Skeletal muscle satellite cell (primary cell): ENCODE results near the gene WFS1.

Experiments
- H3K27me3 ChIP-seq: 2 replicates; pipeline ENCODE4 v1.7.0; 2013; ENCODE audit warnings: low read length; ENCODE audit not compliant: control insufficient read depth, insufficient read depth
- H3K36me3 ChIP-seq: 2 replicates; pipeline ENCODE4 v1.7.0; 2013; ENCODE audit warnings: mild to moderate bottlenecking, control low read depth, low read length; ENCODE audit not compliant: insufficient read depth
- H3K4me1 ChIP-seq: 2 replicates; pipeline ENCODE4 v1.7.0; 2013; ENCODE audit warnings: low read length; ENCODE audit not compliant: control insufficient read depth, insufficient read depth
- H3K4me2 ChIP-seq: 2 replicates; pipeline ENCODE4 v1.7.0; 2013; ENCODE audit warnings: mild to moderate bottlenecking, low read length
- H3K4me3 ChIP-seq: 2 replicates; pipeline ENCODE4 v1.7.0; 2013; ENCODE audit warnings: low read length
- H3K9ac ChIP-seq: 2 replicates; pipeline ENCODE4 v1.7.0; 2013; ENCODE audit warnings: mild to moderate bottlenecking, low read depth, low read length, moderate library complexity
- H3K9me3 ChIP-seq: replicated peaks from 2 replicates; pipeline ENCODE4 v1.7.0; 2013; ENCODE audit warnings: mild to moderate bottlenecking, control low read depth, low read length

Gene WFS1

DNA sequence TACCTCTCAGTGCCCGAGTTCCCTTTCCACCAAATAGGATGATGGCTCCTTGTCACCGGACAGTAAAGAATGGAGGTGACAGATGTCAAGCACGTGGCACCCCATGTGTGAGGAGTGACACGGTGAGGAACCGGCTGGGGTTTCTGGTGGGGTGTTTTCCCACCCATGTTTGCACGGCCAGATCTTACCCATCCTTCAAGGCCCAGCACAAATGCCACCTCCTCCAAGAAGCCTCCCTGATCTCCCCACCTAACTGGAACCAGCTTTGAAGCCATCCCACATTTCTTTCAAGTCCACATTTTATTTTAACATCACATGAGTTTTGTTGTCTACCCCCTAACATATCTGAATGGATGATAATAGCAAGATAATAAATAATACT is 63.0 kb downstream of the WFS1 start:
- H3K36me3 ChIP-seq, result no peaks in the 10 kb centered on the region
- H3K4me3 ChIP-seq, result no peak overlapping the region
- no peaks in the 10 kb centered on the region for H3K4me1 ChIP-seq
- H3K9me3 ChIP-seq, result no peaks in the 10 kb centered on the region
- H3K4me2 ChIP-seq, result no peak overlapping the region
- H3K27me3 ChIP-seq, result peaks cover 12% of the 10 kb centered on the region
- no peak overlapping the region for H3K9ac ChIP-seq

DNA sequence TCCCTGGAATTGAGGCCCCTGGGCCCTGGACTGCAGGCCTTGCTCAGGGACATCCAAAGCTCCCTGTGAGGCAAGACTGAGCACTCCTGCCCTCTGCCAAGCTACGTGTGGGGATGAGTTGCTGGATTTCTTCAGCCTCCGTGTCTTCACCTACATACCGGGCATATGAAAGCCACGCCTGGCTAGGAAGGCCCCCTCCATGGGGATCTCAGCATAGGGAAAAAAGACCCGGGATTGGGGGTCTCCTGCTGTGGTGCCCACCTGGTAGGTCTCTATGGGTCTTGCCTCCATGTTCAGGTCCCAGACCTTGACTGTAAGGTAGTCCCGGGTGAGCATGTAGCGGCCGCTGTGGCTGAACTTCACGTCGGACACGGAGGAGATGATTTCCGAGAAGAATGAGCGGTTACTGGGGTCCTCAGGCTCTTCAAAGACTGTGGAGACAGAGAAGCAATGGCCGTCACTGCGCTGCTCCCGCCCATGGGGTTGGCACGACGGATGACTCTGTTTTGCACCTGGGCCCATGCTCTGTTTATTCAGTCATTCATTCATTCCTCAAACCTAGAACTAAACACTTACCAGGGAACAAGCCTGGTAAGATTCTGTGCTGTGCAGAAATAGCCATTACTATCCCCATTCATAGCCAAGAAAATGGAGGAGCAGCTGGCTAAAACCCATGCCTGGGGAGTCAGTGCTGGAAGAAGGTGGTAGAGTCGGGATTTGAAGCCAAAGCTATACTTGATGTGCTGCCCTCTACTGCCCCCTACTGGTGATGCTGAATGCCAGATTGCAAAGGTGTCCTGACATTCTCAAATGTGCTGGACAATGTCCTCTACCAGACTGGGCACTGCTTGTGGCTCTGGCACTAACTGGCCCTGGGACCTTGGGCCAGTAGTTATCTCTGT is 63.9 kb downstream of the WFS1 start:
- Histone ChIP-seq H3K9me3 (no peaks in the 10 kb centered on the region), H3K4me2 (no peak overlapping the region), H3K9ac (no peak overlapping the region), H3K4me3 (no peak overlapping the region), H3K27me3 (peaks cover 15% of the 10 kb centered on the region), H3K36me3 (no peaks in the 10 kb centered on the region), H3K4me1 (no peaks in the 10 kb centered on the region)

DNA sequence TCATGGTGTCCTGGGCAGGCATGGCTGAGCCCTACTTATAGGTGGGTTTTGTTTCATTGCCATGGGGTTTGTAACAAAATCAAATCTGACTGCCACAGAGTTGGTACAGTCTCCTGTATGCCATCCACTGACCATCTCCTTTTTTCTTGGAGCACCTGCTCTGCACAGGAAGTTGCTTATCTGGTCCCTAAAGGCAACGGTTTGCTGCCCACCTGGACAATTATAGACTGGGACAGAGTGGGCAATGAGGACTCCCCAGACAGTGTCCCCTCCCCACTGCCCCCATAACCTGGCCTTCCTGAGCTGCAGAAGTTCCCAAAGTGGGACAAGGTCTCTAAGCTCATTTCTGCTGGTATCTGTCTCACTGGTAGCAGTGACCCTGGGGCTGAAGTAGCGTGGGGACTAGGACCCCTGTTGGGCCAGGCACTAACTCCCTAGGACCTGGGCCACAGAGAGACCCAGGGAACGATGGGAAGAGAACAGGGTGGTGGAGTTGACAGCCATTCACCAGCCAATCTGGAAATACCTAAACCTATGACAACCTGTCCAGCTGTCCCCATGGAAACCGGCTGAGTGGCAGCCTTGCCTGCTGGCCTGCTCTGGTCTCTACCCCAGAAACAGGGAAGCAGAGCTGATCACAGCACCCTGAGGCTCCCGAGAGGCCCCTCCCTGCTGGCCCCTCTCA is 64.7 kb downstream of the WFS1 start:
- Histone ChIP-seq H3K4me1 (no peaks in the 10 kb centered on the region), H3K4me2 (no peak overlapping the region), H3K9me3 (no peaks in the 10 kb centered on the region), H3K4me3 (no peak overlapping the region), H3K9ac (no peak overlapping the region), H3K27me3 (peaks cover 20% of the 10 kb centered on the region), H3K36me3 (no peaks in the 10 kb centered on the region)

DNA sequence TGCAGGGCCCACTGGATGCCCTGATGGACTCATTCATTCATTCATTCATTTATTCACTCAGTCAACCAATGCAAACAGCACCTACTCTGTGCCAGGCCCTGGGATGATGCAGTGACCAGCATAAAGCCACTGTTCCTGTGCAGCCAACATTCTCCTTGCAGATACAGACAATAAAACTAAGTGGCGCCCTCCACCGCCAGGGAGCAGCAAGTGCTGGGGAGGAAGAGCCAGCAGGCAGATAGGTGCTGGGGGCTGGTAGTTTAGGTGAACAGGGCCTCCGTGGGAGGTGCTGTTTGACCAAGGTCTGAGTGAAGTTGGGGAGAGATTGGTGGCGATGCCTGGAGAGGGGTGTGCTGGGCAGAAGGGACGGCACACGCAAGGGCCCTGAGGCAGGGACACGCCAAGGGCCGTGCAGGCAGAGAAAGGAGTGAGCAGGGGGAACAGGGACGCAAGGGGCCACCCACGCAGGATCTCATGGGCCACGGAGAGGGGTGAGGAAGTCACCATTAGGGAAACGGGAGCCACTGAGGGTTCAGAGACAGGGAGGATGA is 65.5 kb downstream of the WFS1 start:
- Histone ChIP-seq H3K9me3 (no peaks in the 10 kb centered on the region), H3K36me3 (no peaks in the 10 kb centered on the region), H3K4me1 (no peaks in the 10 kb centered on the region), H3K4me3 (no peak overlapping the region), H3K27me3 (peaks cover 20% of the 10 kb centered on the region), H3K9ac (no peak overlapping the region), H3K4me2 (no peak overlapping the region)

DNA sequence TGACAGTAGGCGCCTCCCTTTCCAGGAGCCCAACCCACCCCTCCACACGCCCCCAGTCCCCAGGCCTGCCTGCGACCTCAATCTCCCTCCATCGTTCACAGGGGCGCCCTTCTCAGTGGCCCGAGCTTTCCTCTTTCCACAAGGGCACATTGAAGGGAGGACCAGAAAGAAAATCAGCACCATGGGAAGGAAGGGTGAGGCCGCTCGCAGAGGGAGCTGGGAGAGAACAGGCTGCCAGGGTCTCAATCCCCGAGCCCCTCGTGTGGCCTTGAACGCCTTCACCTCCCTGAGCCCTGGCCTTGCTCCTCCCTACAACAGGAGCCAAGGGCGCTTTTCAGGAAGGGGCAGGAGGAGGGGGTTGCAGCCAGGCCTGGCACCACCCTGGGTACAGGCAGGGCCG is 66.5 kb downstream of the WFS1 start:
- no peaks in the 10 kb centered on the region for H3K9me3 ChIP-seq
- H3K27me3 ChIP-seq, result peaks cover 20% of the 10 kb centered on the region
- H3K4me1 ChIP-seq, result no peaks in the 10 kb centered on the region

DNA sequence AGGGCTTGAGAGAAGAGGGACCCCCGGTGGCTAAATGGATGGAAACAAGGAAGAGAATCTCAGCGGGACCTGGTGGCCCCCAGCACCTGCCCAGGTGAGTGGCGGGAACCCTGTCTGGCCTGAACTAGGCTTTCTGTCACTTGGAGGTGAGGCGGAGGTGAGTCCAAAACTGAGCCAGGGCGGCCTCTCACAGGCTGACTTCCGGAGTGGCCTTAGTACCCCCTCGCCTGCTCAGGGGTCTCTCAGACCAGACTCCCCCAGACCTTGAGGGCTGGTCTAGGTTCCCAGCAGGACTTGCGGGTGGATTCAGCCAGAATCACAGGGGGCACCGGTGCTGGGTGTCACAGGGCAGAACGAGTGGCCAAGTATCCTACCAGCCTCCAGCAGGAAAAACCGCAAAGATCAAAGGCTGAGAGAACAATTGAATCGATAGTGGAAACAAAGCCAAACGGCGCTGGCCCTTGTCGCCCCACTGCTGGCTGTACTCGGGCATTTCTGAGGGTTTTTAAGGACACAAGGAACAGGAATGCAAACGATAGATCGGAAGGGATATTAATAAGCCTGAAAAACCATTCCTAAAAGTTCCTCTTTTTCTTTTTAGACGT is 67.8 kb downstream of the WFS1 start:
- peaks cover 23% of the 10 kb centered on the region for H3K27me3 ChIP-seq
- H3K9ac ChIP-seq, result no peak overlapping the region
- no peaks in the 10 kb centered on the region for H3K36me3 ChIP-seq
- no peak overlapping the region for H3K4me3 ChIP-seq
- no peak overlapping the region for H3K4me2 ChIP-seq
- H3K9me3 ChIP-seq, result no peaks in the 10 kb centered on the region
- H3K4me1 ChIP-seq, result no peaks in the 10 kb centered on the region

More for the DNA sequence above, 66.5 kb downstream of the WFS1 start:
- Histone ChIP-seq H3K36me3 (no peaks in the 10 kb centered on the region), H3K9ac (no peak overlapping the region), H3K4me3 (no peak overlapping the region), H3K4me2 (no peak overlapping the region)

DNA sequence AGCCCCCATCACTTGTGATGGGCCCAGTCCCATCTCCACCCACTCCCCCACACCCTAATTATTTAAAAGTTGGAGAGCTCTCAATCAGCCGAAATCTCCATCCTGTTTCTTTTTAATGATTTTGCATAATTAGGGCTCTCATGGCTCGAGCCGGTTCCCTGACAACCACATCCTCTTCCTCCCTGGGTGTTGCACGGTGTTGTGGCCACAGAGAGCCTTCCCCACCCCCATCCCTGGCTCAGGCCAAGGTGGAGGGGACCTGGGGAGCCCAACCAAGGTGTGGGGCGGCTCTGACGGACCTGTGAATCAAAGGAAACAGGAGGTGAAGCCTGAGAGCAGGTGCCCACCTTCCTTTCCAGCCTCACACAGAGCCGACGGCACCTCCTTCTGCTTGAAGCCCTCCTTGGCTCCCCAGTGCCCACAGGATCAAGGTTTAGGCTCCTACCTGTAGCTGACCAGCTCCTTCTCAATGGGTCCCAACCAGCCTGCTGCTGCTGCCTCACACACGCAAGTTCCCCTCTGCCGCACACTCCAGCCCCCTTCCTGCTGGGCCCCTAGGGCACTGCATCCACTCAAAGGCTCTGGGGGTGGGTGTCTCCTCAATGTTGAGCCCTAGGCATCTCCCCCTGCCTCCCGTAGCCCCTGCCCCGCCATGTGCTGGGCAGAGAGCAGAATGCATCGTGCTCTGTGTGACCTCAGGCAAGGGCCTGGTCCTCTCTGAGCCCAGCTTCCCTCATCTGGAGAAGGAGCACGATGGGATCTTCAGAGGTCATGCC is 68.7 kb downstream of the WFS1 start:
- Histone ChIP-seq H3K36me3 (no peaks in the 10 kb centered on the region), H3K4me3 (no peak overlapping the region), H3K9me3 (no peaks in the 10 kb centered on the region), H3K27me3 (peaks cover 23% of the 10 kb centered on the region), H3K4me1 (peaks cover 4% of the 10 kb centered on the region), H3K4me2 (no peak overlapping the region), H3K9ac (no peak overlapping the region)

DNA sequence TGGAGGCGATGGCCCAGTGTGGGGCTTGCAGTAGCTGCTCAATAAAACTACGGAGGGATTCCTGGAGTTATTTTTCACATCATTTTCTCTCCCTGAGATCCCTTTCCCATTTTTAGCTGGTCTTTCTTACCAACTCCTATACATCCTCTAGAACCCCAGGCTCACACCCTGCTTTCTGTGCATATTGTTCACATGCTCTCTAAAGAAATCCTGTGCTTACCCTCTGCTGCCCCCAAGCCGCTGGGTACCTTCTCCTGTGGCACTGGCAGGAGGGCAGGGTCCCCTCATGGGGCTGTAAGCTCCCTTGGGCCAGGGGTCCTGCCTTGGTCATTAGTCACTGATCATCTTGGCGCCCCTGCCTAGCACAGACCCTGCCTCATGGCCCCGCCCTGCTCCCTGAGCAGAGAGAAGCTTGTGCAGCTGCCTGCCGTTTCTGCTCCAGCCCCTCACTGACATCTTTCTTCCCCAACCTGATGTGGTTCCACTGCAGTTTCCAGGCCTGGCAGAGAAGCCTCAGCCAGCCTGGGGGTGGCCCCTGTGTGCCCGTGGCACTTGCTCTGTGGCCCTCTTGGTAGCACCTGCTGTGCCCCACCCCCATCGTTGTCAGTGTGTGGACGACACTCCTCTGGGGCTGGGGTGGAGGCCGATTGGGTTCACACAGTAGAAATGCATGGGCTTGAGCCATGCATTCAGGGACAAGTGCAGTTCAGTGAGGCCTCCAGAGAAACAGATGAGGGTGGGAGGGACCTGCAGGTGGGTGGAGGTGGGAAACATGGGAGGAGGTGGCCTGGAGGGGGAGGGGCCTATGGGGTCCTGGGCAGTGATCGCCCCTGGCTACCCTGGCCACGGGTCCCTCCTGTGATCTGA is 69.5 kb downstream of the WFS1 start:
- Histone ChIP-seq H3K9ac (no peak overlapping the region), H3K4me2 (no peak overlapping the region), H3K36me3 (no peaks in the 10 kb centered on the region), H3K4me1 (peaks cover 11% of the 10 kb centered on the region), H3K27me3 (peaks cover 23% of the 10 kb centered on the region), H3K4me3 (no peak overlapping the region), H3K9me3 (no peaks in the 10 kb centered on the region)

DNA sequence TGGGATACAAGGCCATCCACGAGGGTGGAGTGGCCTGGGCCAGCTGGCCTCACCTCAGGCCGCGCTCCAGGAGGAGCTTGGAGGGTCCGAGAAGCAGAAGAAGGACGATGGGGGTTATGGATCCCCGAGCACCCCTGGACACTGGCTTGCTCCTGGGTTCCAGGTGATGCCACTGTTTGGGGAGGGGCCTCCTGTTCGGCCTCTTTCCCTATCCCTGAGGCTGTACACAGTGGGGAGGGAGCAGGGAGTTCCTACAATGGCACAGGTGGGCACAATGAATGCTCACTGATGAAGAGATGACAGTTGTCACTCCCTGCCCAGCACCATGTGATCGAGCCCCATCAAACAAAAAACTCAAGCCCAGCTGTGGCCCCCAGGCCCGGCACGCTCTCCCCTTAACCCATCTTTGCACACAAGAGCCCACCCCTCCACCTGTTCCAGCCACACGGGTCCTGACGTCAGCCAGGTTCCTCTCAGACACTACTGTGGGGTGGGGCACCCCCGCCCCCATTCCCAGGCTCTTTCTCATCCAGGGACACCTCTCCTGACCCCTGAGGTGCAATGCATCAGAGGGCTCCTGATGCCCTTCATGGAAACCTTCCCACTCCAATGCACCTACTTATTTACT is 70.3 kb downstream of the WFS1 start:
- Histone ChIP-seq H3K27me3 (peaks cover 23% of the 10 kb centered on the region), H3K9me3 (no peaks in the 10 kb centered on the region), H3K4me3 (no peak overlapping the region), H3K4me2 (no peak overlapping the region), H3K9ac (no peak overlapping the region), H3K4me1 (peaks cover 17% of the 10 kb centered on the region), H3K36me3 (no peaks in the 10 kb centered on the region)

DNA sequence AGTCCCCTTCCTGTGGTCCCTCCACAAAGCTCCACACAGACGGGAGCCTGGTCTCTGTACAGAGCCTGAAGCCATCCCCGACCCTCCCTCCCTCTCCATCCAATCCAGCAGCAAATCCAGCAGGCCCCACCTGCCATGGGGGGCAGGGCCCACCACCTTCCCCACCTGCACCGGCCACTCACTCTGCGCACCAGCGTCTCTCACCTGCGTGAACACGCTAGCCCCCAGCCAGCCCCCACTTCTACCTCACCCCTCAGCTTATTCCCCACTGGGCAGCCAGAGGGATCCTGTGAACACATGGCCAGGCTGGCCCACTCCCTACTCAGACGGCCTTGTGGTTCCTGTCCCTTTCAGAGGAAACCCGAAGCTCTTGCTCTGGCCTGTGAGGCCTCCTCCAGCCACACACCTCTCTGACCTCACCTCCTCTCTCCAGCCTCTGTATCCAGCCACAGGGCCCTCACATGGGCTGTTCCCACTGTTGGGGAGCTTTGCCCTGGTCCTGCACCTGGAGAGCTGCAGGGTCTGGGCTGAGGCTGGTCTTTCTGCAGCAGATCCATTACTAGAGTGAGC is 70.9 kb downstream of the WFS1 start:
- H3K9me3 ChIP-seq, result no peaks in the 10 kb centered on the region
- peaks cover 23% of the 10 kb centered on the region for H3K27me3 ChIP-seq
- no peak overlapping the region for H3K4me3 ChIP-seq
- H3K4me1 ChIP-seq, result peaks cover 17% of the 10 kb centered on the region
- H3K36me3 ChIP-seq, result no peaks in the 10 kb centered on the region
- H3K4me2 ChIP-seq, result no peak overlapping the region
- H3K9ac ChIP-seq, result no peak overlapping the region
